HAP-1 (cell line): ENCODE results near the gene OR2H1.
"Not testable (repeated sequence)": the region's sequence is repeated elsewhere in the genome, so short reads cannot be mapped to it uniquely, and the experiment has no call there.

ENCODE experiments used
- DNase-seq, 2 experiments: peaks; one replicate each; pipeline ENCODE4 v3.0.0-alpha.2; 2016 to 2020; ENCODE audit warnings: low spot score in 2 of 2
- H3K27me3 ChIP-seq: fragments of 250-450 bp; sonication (Bioruptor Pico); 2 replicates; pipeline ENCODE4 v1.5.1; 2020; ENCODE audit warnings: low read depth, mild to moderate bottlenecking, moderate library complexity
- H3K36me3 ChIP-seq: fragments of 250-450 bp; sonication (Bioruptor Pico); replicated peaks from 2 replicates; pipeline ENCODE4 v1.5.1; 2020; ENCODE audit warnings: mild to moderate bottlenecking
- H3K4me1 ChIP-seq: fragments of 250-450 bp; sonication (Bioruptor Pico); 2 replicates; pipeline ENCODE4 v1.5.1; 2020; ENCODE audit warnings: mild to moderate bottlenecking
- H3K4me3 ChIP-seq: fragments of 250-450 bp; sonication (Bioruptor Pico); 2 replicates; pipeline ENCODE4 v1.5.1; 2020; ENCODE audit warnings: mild to moderate bottlenecking, moderate library complexity
- H3K9me3 ChIP-seq: fragments of 250-450 bp; sonication (Bioruptor Pico); 2 replicates; pipeline ENCODE4 v1.5.1; 2020; ENCODE audit warnings: mild to moderate bottlenecking, moderate library complexity
- in situ Hi-C: fragments of 300-500 bp; cut with MboI; formaldehyde crosslinking; loops from 3 replicates; pipeline ENCODE4 v1.14.3; 2020; ENCODE audit warnings: low sequenced_read_pairs, inconsistent platforms, mixed read lengths

OR2H1 gene

DNA sequence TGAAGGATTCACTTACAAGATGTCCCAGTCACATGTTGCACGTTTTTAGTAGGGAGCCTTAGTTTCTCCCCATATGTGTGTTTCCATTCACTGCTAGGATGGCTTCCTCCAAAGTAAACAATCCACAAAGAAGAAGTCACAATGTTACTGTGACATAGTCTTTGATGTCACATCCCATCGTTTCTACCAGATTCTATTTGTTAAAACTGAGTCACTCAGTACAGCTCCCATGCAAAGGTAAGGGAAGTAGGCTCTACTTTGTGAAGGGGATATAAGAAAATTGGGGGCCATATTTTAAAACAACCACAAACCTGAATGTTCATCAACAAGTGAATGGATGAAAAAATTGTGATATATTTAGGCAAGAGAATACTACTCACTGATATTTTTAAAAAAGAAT is at the start of gene OR2H1, which contains the start of gene OR11A1:
Gene OR2H1, plus strand, starts transcription at position 185 of the 400 bp plus-strand sequence. CDS start 4,615 bp downstream, outside the sequence.
Gene OR11A1, minus strand, starts transcription at position 101 of the 400 bp plus-strand sequence. CDS start 29,430 bp downstream, outside the sequence.
- no peaks in the 10 kb centered on the region for H3K4me1 ChIP-seq
- no peaks in the 10 kb centered on the region for H3K27me3 ChIP-seq
- H3K9me3 ChIP-seq = no peaks in the 10 kb centered on the region
- in situ Hi-C loops = no loop called here
- no peak for DNase-seq
- H3K4me3 ChIP-seq = no peak within 1 kb of the TSS
- H3K36me3 ChIP-seq = no peaks in the 10 kb centered on the region

DNA sequence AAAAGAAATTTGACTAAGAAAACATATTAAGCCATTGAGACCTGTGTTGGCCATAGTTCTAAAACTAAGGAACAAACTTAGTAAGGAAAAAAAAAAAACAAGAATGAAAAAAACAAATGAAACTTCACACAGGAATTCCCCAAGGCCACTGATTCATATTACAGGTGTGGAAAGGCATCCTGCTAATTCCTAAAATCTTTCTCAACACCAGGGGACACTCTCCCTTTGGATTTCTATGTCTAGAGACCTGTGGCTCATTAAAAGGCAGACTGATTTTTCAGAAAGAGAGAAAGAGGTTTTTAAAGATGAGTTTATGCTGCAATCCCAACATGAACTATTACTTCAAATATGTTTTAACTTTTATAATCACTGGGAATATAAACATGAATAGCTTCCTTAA is 42.4 kb upstream of the OR2H1 start, which contains the start of gene OR12D1:
Gene OR12D1, plus strand, starts transcription at position 341 of the 400 bp plus-strand sequence.
- no peak for DNase-seq
- Histone ChIP-seq H3K9me3 (no peaks in the 10 kb centered on the region), H3K4me1 (no peaks in the 10 kb centered on the region), H3K27me3 (no peaks in the 10 kb centered on the region; the same call in 1 of the 2 replicates), H3K4me3 (no peak within 1 kb of the TSS), H3K36me3 (no peaks in the 10 kb centered on the region)
- in situ Hi-C loops = no loop called here

DNA sequence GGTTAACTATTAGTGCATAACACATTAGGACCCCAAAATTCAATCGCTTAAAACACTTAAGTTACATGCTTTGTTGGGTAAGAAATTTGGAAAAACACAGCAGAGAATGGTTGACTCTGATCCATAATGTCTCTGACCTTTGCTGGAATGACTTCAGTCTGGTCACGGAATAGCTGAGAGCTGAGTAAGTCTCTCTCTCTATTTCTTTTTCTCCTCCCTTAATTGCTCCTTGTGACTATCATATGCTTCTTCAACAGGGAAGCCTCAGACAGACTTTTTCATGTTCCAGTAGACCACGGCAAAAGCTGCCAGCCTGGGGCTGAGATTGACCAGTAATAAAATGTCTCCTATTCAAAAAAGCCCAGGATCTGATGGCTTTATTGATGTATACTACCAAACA is 37.4 kb upstream of the OR2H1 start:
- Histone ChIP-seq H3K4me3 (no peak overlapping the region), H3K4me1 (no peaks in the 10 kb centered on the region), H3K27me3 (peaks cover 3% of the 10 kb centered on the region; the same call in 1 of the 2 replicates), H3K9me3 (no peaks in the 10 kb centered on the region), H3K36me3 (no peaks in the 10 kb centered on the region)
- DNase-seq = no peak
- in situ Hi-C loops = no loop called here

DNA sequence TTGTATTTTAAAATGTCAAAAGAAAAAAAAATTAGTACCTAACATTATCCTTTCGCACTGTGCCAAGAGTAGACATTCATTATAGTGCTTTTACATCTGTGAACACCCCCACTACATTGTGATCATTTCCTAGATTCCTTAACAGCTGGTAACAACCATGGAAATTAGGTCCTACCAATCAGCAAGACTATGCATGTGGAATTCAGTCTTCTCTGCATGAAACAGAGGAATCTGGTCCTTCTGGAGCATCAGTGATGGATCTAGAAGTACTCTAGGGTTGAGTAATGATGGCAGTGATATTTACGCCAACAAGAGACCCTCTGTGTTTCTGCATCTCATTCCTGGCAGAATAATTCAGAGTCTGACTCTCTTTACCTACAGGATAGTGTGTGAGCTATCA is 32.8 kb upstream of the OR2H1 start:
- H3K4me1 ChIP-seq = no peaks in the 10 kb centered on the region
- H3K4me3 ChIP-seq = no peak overlapping the region
- H3K9me3 ChIP-seq = no peaks in the 10 kb centered on the region
- in situ Hi-C loops = no loop called here
- DNase-seq = no peak
- 0 out of 2 replicates have a peak, but pooled peaks cover 3% of the 10 kb centered on the region for H3K27me3 ChIP-seq
- no peaks in the 10 kb centered on the region for H3K36me3 ChIP-seq

DNA sequence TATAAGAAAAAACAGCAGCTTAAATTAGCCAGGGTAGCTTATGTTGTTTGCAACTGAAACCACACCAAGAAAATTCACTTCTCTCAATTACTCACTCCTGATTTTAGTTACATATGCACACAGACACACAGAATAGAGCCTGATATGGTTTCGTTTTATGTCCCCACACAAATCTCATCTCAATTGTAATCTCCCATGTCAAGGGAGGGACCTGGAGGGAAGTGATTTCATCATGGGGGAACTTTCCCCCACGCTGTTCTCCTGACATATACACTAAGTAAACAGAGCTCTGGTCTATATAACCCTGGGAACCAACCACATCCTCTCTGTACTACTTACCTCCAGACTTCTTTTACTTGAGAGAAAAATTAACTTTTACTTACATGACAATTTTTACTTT is 32.4 kb upstream of the OR2H1 start:
- H3K4me3 ChIP-seq = no peak overlapping the region
- in situ Hi-C loops = no loop called here
- H3K9me3 ChIP-seq = no peaks in the 10 kb centered on the region
- DNase-seq = no peak
- H3K4me1 ChIP-seq = no peaks in the 10 kb centered on the region
- H3K36me3 ChIP-seq = no peaks in the 10 kb centered on the region
- 0 out of 2 replicates have a peak, but pooled peaks cover 3% of the 10 kb centered on the region for H3K27me3 ChIP-seq

DNA sequence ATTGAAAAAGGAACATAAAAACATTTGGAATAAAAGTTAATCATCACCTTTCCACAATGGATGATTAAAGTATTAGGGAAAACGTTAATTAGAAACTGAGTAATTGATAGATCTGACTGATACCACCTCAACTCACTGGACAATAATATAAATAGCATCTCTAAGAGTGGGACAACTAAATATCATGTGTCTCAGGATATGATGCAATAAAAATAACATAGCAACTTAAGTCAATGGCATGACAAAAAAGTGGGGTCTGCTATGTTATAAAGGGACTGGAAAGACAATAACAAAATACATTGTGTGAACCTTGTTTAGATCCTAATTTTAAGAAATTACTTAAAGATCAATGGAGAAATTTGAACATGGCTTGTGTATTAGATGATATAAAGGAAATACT is 31.9 kb upstream of the OR2H1 start:
- Histone ChIP-seq H3K4me3 (no peak overlapping the region), H3K9me3 (no peaks in the 10 kb centered on the region), H3K4me1 (no peaks in the 10 kb centered on the region), H3K36me3 (no peaks in the 10 kb centered on the region), H3K27me3 (0 out of 2 replicates have a peak, but pooled peaks cover 3% of the 10 kb centered on the region)
- in situ Hi-C loops = no loop called here
- DNase-seq = no peak

DNA sequence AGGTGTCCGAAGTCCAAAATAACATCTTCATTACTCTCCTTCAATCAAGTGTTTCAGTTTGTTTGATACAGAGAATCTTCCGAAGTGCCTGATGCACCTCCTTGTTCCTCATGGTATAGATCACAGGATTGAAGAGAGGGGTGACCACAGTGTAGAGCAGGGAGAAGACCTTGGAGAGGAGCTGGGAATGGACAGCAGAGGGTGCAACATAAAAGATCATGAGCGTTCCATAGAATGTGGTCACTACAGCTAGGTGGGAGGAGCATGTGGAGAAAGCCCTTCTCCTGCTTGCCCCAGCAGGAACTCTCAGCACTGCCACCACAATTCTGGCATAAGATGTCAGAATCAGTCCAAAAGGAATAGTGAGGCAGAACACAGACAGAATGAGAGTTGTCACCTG is 30.3 kb upstream of the OR2H1 start:
- Histone ChIP-seq H3K4me3 (no peak overlapping the region), H3K9me3 (no peaks in the 10 kb centered on the region), H3K4me1 (no peaks in the 10 kb centered on the region), H3K27me3 (0 out of 2 replicates have a peak, but pooled peaks cover 3% of the 10 kb centered on the region), H3K36me3 (no peaks in the 10 kb centered on the region)
- in situ Hi-C loops = no loop called here
- DNase-seq = no peak

DNA sequence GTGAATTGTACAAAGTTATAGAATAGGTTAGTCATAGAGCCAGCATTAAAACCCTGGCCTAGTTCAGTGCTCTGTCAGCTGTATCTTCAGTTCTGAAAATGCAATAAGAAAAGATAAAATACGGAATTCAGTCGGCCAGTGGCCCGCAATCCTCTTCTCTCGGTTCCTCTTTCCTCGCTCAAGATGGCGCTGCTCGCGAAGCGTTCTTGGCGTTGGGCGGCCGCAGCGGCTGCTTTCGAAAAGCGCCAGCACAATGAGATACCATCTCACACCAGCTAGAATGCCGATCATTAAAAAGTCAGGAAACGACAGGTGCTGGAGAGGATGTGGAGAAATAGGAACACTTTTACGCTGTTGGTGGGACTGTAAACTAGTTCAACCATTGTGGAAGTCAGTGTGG is 20.2 kb upstream of the OR2H1 start:
- H3K27me3 ChIP-seq, H3K9me3 ChIP-seq, H3K4me3 ChIP-seq, in situ Hi-C loops, H3K4me1 ChIP-seq, DNase-seq, H3K36me3 ChIP-seq: not testable (repeated sequence)

DNA sequence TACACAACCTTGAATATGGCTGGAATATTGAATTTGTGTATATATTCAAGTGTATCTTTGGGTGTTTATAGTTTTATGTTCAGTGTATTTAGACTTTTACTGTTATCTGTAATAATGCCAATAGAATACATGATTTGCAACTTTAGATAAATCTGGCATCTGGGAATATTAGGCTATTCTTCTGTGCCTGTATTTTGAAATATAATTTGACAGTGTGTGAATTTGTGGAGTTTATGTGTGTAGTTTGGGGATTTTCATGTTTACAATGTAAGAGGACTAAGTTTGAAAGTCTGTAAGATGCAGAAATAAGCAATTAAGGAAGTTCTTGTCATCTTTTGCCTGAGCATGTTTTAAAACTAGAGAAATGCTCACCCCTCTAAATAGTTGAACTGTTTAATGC is 17.9 kb upstream of the OR2H1 start, which contains the start of gene OR10C1:
Gene OR10C1, plus strand, starts transcription at position 301 of the 400 bp plus-strand sequence. CDS start 710 bp downstream, outside the sequence.
- in situ Hi-C loops = no loop called here
- Histone ChIP-seq H3K4me3 (no peak within 1 kb of the TSS), H3K27me3 (no peaks in the 10 kb centered on the region), H3K9me3 (no peaks in the 10 kb centered on the region), H3K36me3 (no peaks in the 10 kb centered on the region), H3K4me1 (no peaks in the 10 kb centered on the region)
- no peak for DNase-seq

DNA sequence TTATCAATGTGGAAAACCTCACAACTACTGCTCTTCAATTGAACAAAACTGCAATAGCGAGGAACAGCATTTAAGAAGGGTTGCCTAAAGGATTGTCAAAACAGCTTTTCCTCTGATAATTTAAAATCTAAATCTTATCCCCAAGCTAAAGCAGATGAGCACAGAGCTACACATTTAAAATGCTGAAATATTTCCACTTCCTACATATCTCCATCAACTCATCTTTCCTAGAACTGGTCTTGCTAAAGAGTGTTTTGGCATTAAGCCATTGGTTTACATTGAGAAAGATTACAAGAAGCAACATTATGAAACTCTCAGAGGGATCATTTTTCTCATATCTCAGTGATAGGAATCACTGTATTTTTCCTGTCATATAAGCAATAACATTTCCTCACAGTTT is 14.2 kb upstream of the OR2H1 start:
- in situ Hi-C loops = no loop called here
- H3K4me3 ChIP-seq = no peak overlapping the region

DNA sequence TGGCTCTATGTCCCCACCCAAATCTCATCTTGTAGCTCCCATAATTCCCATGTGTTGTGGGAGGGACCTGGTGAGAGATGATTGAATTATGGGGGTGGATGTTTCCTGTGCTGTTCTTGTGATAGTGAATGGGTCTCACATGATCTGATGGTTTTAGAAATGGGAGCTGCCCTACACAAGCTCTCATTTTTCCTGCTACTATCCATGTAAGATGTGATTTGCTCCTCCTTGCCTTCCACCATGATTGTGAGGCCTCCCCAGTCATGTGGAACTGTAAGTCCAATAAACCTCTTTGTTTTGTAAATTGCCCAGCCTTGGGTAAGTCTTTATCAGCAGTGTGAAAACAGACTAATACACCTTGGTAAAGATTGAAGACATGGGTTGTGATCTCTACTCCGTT is 12.9 kb upstream of the OR2H1 start:
- DNase-seq, H3K9me3 ChIP-seq, H3K36me3 ChIP-seq, H3K4me3 ChIP-seq, H3K27me3 ChIP-seq, in situ Hi-C loops, H3K4me1 ChIP-seq: not testable (repeated sequence)

More for the DNA sequence above, 14.2 kb upstream of the OR2H1 start:
- no peaks in the 10 kb centered on the region for H3K4me1 ChIP-seq
- no peaks in the 10 kb centered on the region for H3K9me3 ChIP-seq
- H3K27me3 ChIP-seq = no peaks in the 10 kb centered on the region
- no peak for DNase-seq
- H3K36me3 ChIP-seq = no peaks in the 10 kb centered on the region

DNA sequence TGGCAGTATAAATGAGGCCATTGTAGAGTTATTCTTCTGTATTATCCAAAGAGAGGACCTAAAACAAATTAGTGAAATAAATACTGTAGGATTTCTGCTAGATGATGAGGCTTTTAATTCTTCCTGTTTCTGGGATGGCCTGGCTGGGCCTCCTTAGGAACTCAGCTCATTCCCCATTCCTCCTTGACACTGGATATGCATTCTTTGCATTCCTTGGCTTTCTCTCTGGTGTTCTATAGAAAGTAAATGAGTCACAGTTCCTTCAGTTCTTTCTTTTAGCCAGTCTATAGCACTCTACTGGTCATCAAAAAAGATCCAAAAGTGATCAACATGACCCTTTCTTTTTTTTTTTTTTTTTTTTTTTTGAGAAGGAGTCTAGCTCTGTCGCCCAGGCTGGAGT is 9.3 kb upstream of the OR2H1 start:
- no peak for DNase-seq
- Histone ChIP-seq H3K36me3 (no peaks in the 10 kb centered on the region), H3K4me3 (no peak overlapping the region), H3K4me1 (no peaks in the 10 kb centered on the region), H3K27me3 (no peaks in the 10 kb centered on the region), H3K9me3 (no peaks in the 10 kb centered on the region)
- in situ Hi-C loops = no loop called here

DNA sequence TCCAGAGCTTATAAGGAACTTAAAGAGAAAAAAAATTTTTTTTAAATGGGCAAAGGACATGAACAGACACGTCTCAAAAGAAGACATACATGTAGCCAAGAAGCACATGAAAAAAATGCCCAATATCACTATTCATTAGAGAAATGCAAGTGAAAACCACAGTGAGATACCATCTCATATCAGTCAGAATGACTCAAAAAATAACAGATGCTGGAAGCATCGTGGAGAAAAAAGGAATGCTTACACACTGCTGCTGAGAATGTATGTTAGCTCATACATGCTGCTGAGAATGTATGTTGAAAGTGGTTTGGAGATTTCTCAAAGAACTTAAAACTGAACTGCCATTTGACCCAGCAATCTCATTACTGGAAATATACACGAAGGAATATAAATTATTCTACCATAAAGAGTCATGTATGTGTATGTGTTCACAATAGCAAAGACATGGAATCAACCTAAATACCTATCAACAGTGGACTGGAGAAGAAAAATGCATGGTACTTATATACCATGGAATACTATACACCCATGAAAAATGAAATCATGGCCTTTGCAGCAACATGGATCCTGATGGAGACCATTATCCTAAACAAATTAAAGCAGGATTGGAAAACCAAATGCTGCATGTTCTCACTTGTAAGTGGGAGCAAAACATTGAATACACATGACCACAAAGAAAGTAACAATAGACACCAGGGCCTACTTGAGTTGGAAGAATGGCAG is 5.3 kb upstream of the OR2H1 start:
- in situ Hi-C loops = no loop called here
- Histone ChIP-seq H3K9me3 (no peaks in the 10 kb centered on the region), H3K27me3 (no peaks in the 10 kb centered on the region)

DNA sequence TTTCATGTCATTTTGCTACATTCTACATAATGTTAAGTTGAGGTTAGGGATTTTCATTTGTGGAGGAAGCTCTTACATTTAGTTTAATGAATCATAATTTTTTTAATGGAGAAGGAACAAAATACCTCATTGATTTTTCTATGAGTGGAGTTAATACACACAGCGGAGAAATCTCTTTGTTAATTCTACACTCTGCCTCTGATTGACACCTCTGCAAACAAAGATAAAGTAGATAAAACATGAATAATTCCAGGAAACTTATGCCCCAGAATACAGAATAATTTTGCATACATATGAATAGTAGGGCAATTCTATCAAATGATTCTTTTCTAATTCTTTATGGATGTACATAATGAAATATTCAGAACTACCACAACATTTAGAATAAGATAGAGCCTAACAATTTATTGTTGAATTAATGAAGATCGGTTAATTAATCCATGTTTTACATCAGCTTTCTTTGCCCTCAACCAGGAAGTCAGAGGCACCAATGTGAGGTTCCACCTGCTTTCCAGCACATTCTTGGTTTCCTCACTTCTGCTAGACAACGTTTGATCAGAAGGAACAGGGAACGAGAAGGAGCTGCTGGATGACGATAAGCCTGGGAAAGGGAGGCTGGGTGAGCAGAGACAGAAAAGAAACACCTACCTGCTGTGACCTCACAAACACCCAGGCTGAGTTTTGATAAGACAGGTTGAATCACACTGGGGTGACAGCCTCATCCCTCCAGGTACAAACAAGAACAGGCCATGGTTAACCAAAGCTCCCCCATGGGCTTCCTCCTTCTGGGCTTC is 4.3 kb downstream of the OR2H1 start:
- Histone ChIP-seq H3K27me3 (no peaks in the 10 kb centered on the region), H3K36me3 (no peaks in the 10 kb centered on the region), H3K4me3 (no peak overlapping the region), H3K9me3 (no peaks in the 10 kb centered on the region), H3K4me1 (no peaks in the 10 kb centered on the region)
- in situ Hi-C loops = no loop called here
- DNase-seq = no peak

More for the DNA sequence above, 5.3 kb upstream of the OR2H1 start:
- Histone ChIP-seq H3K4me3 (no peak overlapping the region), H3K36me3 (no peaks in the 10 kb centered on the region), H3K4me1 (no peaks in the 10 kb centered on the region)
- DNase-seq = no peak
